GM19463 (cell line): ENCODE data around the gene ADGRL3.

ENCODE experiments used
- ATAC-seq: cut with Tn5 transposase; IDR thresholded peaks from one replicate; pipeline ENCODE4 v1.9.1; 2021; ENCODE audit warnings: mild to moderate bottlenecking, moderate library complexity; ENCODE audit not compliant: unreplicated experiment

ADGRL3 gene

DNA sequence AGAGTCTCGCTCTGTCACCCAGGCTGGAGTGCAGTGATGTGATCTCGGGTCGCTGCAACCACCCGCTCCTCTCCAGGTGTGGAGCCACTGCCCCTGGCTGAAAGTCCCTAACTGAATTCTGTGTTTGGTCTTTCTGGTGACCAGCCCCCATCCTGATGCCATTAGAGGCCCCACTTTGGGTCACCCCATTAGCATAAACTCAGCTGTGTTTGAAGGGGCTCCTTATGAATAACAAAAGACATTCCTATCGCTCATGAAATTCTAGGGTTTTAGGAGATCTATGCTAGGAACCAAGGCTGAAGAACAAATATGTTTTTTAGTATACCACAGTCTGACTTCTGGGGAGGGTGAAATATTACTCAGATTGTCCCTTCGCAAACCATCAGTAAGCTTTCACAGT is 652.9 kb downstream of the ADGRL3 start:
- no peak for ATAC-seq

GRCh38 chr4:61860376-61860775 is 660.2 kb downstream of the ADGRL3 start:
- no peak for ATAC-seq

- ATAC-seq = no peak
These were observed 664.2 kb downstream of the ADGRL3 start for GRCh38 chr4:61864286-61864685.

- ATAC-seq = no peak
These were observed 666.4 kb downstream of the ADGRL3 start for GRCh38 chr4:61866378-61867030.

- no peak for ATAC-seq
These were observed 672.9 kb downstream of the ADGRL3 start for GRCh38 chr4:61872983-61873382.

- ATAC-seq = no peak
These were observed 677.1 kb downstream of the ADGRL3 start for GRCh38 chr4:61877266-61877665.

DNA sequence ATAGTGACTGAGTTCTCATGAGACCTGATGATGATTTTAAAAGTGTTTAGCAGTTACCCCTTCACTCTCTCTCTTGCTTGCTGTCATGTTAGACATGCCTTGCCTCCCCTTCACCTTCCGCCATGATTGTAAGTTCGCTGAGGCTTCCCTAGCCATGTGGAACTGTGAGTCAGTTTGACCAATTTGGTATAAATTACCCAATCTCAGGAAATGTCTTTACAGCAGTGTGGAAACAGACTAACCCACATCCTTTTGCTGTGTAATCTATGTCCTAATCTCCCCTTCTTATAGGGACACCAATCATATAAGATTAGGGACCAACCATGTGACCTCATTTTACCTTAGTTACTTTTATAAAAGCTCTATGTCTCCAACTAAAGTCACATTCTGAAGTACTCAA is 677.8 kb downstream of the ADGRL3 start:
- ATAC-seq = no peak

- no peak for ATAC-seq
These were observed 682.3 kb downstream of the ADGRL3 start for GRCh38 chr4:61882381-61882780.

DNA sequence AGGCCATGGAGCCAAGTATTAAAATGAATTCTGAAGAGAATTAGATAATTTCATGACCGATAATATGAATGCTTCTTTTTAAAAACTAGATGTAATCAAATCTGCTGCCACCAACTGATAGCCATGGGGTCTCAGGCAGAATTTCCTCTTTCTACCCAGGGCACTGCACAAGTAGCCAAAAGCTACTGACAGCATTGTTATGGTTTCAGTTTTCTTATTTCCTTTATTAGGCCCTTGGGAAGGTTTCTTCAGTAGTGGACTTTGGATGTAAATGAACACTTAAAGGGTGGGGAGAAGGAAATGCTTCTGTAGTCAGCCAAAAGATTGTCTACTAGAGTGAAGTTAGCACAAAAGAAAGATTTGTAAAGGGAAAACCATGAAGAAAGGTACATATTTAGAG is 686.0 kb downstream of the ADGRL3 start:
- no peak for ATAC-seq

DNA sequence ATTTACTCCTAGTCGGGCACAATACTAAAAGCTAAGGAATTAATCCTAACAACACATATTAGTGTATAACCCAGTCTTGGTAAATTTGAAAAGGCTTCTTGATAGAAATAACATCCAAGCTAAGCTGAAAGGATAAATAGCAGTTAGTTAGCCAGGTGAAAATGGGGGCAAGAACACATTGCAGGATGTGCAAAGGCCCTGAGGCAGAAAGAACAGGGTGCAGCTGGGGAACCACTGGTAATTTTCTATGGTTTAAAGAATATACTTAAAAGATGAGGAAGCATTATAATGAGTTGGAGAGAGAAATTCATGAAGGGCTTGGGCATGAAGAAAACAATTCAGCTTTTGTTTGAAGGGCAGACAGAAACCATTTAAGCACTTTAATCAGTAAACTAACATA is 689.0 kb downstream of the ADGRL3 start:
- ATAC-seq = no peak

GRCh38 chr4:61890321-61890720 is 690.2 kb downstream of the ADGRL3 start:
- no peak for ATAC-seq

GRCh38 chr4:61891953-61892352 is 691.8 kb downstream of the ADGRL3 start:
- no peak for ATAC-seq

DNA sequence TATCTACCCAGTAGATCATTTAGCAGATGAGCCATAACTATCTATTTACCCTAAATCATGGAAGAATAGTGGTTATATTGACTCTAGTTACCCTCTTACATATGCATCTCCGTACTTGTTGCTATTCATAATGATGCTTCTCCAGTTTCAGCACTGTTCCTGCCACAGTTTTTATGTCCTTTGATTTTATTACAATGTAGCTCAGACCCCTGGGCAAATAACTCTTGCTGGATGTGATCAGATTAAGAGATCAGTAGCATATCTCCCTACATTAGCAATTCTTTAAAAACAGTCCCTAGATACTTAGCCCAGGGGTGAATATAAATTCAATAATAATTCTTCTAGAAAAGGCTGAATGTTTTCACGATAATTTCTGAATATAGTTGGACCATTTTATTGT is 696.5 kb downstream of the ADGRL3 start:
- ATAC-seq = no peak

- no peak for ATAC-seq
These were observed 708.9 kb downstream of the ADGRL3 start for GRCh38 chr4:61909031-61909430.

DNA sequence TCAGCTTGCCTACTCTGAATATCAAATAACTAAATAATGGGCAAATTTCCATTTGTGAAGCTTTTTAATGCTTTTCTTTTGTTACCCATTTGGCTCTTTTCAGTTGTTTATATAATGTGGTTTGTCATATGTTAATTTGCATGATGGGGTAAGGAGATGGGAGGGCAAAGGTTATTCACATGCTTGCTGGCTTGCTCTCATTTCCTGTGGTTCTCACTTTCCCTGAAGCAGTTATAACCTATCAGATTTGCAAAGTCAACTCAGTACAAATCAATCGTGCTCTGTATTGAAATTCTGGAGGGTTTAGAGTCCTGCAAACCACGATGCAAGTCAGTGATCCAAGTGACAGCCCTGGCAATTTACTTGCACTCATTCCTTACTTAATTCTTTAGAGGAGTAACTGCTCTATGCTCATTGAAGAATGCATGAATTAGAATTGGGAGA is 711.2 kb downstream of the ADGRL3 start:
- no peak for ATAC-seq

DNA sequence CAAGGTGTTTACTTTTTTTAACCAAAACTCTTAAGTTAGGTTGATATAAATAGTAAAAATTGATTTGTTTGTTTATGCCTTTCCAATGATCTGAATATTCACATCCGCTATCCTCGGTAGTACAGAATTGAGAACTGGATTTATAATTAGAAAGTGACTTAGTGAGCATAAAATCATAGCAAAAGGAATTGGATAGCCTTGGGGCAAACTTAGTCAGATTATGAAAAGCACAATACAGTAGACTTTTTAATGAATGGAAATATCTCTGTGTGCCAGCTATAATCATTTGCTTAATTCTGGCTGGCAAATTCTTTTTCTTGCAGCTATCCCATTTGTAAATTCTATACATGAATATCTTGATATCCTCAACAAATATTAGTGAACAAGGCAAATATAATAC is 713.5 kb downstream of the ADGRL3 start:
- ATAC-seq = no peak

- no peak for ATAC-seq
These were observed 715.4 kb downstream of the ADGRL3 start for GRCh38 chr4:61915501-61915900.

GRCh38 chr4:61918507-61918906 is 718.4 kb downstream of the ADGRL3 start:
- no peak for ATAC-seq

GRCh38 chr4:61918987-61919386 is 718.9 kb downstream of the ADGRL3 start:
- ATAC-seq = no peak

DNA sequence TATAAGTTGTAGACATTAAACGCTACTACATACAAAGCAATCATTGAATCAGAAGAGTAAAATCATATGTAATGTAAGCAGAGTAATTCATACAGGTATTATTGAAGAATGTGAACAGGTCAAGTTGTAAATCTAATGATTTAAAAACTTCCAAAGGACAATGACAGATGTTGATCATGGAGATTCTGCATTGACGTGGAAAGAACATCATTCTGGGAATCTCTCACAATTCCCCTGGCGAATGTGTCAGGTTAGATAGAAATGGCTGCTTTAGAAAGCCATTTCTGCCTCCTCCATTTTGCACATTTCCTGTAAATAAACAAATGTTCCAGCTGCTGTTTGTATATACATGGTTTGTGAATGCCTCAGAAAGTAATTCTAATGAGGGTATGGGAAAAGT is 719.4 kb downstream of the ADGRL3 start:
- ATAC-seq = no peak

DNA sequence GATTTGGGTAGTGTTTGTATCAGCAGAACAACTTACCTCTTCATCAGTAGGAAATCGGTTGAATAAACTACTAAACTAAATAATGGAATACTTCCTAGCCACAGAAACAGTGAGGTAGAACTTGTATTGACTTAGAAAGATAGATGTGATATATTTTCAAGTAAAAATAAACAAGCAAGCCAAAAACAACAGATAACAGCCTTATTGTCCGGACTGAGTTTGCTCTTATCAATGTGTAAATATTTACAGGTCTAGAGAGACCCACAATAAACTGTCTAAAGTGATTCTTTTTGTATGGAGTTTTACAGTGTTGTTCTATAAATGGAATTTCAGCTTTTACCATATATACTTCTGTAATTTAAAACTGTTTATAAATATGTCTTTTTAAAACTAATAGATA is 721.8 kb downstream of the ADGRL3 start:
- no peak for ATAC-seq

- ATAC-seq = no peak
These were observed 722.6 kb downstream of the ADGRL3 start for GRCh38 chr4:61922766-61923165.

DNA sequence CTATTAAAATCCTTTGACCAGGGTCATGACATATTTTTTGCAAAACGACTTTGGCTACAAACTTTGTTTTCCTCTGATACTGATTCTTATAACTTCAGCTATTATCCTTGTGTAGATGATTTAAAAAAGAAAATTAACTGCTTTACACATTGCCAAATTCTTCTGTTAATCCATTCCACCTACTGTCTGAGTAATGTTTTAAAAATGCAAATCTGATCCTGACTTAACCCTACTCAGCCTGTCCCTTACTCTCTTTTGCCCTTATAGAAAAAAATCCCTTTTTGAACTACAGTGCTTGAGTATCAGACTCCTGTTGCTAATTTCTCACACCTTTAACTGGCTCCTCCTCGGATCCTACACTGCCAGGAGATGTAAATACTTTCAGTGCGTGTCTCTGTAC is 723.1 kb downstream of the ADGRL3 start:
- no peak for ATAC-seq
